Measurements from ENCODE around the gene TTC29.

The TTC29 gene, protein sequence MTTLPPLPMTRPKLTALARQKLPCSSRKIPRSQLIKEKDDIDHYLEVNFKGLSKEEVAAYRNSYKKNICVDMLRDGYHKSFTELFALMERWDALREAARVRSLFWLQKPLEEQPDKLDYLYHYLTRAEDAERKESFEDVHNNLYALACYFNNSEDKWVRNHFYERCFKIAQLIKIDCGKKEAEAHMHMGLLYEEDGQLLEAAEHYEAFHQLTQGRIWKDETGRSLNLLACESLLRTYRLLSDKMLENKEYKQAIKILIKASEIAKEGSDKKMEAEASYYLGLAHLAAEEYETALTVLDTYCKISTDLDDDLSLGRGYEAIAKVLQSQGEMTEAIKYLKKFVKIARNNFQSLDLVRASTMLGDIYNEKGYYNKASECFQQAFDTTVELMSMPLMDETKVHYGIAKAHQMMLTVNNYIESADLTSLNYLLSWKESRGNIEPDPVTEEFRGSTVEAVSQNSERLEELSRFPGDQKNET

DNA sequence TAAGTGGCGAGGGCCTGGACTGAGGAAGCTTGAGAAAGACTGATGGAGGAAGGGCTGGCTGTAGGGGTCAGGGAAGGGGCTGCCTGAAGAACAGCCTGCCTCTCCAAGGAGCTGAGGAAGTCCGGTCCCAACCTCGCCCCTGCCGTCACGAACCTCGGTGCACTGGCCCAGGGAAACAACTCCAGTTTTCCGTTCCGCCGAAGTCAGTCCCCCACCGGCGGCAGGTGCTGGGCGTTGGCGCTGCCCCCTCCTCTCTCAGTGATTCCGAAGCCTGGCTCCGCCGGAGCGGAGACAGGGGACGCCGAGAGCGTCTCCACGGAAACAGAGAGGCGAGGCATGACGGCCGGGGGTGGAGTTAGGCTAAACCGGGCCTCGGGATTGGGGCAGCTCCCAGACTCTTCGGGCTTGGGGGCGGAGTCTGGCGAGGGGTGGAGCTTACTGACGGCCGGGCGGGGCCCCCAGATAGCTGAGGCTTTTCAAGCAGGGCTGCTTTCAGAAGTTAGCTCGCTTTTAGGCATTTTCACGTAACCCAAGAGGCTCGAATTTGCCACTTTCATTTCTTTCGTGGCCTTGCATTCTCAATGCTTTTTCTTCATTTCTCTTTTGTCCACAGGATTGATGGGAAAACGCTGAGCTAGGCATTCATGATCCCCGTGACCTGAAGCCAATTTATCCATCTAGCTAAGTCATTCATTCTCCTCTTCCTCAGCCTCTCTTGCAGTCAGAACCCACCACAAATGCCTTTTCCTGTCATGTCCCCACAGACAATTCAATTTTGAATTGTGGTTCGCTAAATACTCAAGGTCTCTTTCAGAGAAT lies at the start of gene TTC29:
Gene TTC29, minus strand, starts transcription at position 309 of the 819 bp plus-strand sequence. CDS start 5,969 bp downstream, outside the sequence.
- H3K9me3 ChIP-seq: no peaks in the 10 kb centered on the region
- H3K4me1 ChIP-seq (ENCODE audit: control insufficient read depth in 1 of 2, insufficient read depth in 1 of 2, low read depth in 1 of 2, low read length in 1 of 2): peaks cover 9 to 16% of the 10 kb centered on the region in 2 experiments
- H3K27me3 ChIP-seq: peaks cover 28% of the 10 kb centered on the region
- H3K27ac ChIP-seq: no peak within 1 kb of the TSS
- TF ChIP-seq, protein P1, sequence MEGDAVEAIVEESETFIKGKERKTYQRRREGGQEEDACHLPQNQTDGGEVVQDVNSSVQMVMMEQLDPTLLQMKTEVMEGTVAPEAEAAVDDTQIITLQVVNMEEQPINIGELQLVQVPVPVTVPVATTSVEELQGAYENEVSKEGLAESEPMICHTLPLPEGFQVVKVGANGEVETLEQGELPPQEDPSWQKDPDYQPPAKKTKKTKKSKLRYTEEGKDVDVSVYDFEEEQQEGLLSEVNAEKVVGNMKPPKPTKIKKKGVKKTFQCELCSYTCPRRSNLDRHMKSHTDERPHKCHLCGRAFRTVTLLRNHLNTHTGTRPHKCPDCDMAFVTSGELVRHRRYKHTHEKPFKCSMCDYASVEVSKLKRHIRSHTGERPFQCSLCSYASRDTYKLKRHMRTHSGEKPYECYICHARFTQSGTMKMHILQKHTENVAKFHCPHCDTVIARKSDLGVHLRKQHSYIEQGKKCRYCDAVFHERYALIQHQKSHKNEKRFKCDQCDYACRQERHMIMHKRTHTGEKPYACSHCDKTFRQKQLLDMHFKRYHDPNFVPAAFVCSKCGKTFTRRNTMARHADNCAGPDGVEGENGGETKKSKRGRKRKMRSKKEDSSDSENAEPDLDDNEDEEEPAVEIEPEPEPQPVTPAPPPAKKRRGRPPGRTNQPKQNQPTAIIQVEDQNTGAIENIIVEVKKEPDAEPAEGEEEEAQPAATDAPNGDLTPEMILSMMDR (IDR thresholded peaks at IDR 0.05): no peak
- no peaks in the 10 kb centered on the region for H3K36me3 ChIP-seq
- H3K4me3 ChIP-seq (ENCODE audit: low read depth in 1 of 2, low read length in 1 of 2): peak within 1 kb of the TSS; percentile 46 to 57

DNA sequence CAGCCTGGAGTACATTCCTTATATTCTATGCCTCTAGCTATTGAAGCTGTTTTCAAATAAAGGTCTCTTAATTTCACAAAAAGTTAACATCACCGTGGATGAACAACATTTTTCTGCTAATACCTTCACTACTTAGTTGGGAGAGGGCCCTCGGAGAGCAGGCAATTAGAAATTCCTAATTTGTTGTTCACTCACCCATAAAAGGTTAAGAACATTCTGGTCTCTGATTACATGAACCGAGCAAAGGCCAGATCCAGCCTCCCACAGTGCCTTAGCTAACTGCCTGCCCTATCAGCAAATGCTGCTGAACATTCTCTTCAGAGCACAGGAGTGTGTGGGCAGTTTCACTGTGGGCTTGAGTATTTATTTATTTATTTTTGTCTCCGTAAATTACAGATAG lies 36.0 kb upstream of the TTC29 start:
- H3K27me3 ChIP-seq: no peaks in the 10 kb centered on the region
- H3K9me3 ChIP-seq: no peaks in the 10 kb centered on the region
- no peaks in the 10 kb centered on the region for H3K36me3 ChIP-seq
- H3K4me3 ChIP-seq (ENCODE audit: low read depth in 1 of 2, low read length in 1 of 2): no peak overlapping the region
- TF ChIP-seq, protein P1 (IDR thresholded peaks at IDR 0.05): no peak
- no peaks in the 10 kb centered on the region for H3K4me1 ChIP-seq (ENCODE audit: control insufficient read depth in 1 of 2, insufficient read depth in 1 of 2, low read depth in 1 of 2, low read length in 1 of 2)
- no peak overlapping the region for H3K27ac ChIP-seq

DNA sequence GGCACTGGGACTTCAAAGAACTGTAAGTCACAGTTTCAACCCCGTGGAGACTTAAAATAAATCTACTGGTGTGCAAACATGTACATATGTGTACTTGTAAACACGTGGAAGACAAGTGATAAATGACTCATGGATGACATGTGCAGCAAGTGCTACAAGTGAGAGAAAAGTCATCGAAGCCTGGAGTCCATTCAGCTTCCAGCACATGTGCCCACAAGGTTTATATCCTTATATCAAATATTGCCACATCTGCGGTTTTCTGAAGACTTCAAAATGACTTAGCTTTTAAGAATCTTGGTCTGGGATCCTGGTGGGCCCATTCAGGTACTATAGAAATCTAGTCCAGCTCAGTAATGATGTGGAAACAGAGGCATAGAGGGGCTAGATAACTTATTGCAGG lies 33.0 kb upstream of the TTC29 start:
- Histone ChIP-seq H3K27me3 (no peaks in the 10 kb centered on the region), H3K4me3 (ENCODE audit: low read depth in 1 of 2, low read length in 1 of 2) (no peak overlapping the region), H3K36me3 (no peaks in the 10 kb centered on the region), H3K9me3 (no peaks in the 10 kb centered on the region), H3K4me1 (ENCODE audit: control insufficient read depth in 1 of 2, insufficient read depth in 1 of 2, low read depth in 1 of 2, low read length in 1 of 2) (no peaks in the 10 kb centered on the region), H3K27ac (no peak overlapping the region)
- TF ChIP-seq, protein P1 (IDR thresholded peaks at IDR 0.05): no peak

DNA sequence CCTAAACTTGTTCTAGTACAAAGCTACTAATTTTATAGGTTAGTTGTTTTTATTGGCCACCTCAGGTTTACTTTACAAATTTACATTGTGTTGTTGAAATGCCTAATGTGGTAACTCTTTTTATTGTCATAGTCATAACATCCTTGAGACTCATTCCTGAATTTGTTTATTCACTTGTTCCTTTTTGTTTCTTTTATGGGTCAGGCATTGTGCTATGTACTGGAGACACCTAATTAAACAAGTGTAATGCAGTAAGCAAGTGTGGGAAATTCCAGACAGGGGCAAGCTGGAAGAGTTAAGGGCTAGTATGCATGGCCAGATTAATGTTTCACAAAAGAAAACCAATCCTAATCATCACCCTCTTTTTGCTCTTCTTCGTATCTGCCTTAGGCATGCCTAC lies 30.5 kb upstream of the TTC29 start:
- TF ChIP-seq, protein P1 (IDR thresholded peaks at IDR 0.05): no peak
- Histone ChIP-seq H3K27me3 (no peaks in the 10 kb centered on the region), H3K36me3 (no peaks in the 10 kb centered on the region), H3K4me3 (ENCODE audit: low read depth in 1 of 2, low read length in 1 of 2) (no peak overlapping the region), H3K9me3 (no peaks in the 10 kb centered on the region), H3K4me1 (ENCODE audit: control insufficient read depth in 1 of 2, insufficient read depth in 1 of 2, low read depth in 1 of 2, low read length in 1 of 2) (no peaks in the 10 kb centered on the region), H3K27ac (no peak overlapping the region)

DNA sequence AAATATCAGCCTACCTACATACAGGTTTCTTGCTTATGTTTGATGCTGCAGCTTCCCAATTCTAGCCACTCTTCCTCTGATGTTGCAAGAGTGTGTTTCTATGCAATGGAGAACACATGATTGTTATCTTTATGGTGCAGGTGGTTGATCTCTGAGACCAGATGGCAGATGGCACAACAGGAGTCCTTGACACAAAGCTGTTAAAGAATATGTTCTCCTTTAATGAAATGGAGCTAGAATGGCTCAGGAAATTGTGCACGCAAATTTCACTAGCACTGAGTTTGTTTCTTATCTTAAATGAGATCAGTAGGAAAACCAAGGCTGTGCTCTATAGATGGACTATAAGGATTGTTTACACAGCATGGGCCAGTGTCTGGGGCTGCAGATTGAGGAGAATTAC lies 29.9 kb upstream of the TTC29 start:
- no peaks in the 10 kb centered on the region for H3K27me3 ChIP-seq
- H3K4me1 ChIP-seq (ENCODE audit: control insufficient read depth in 1 of 2, insufficient read depth in 1 of 2, low read depth in 1 of 2, low read length in 1 of 2): no peaks in the 10 kb centered on the region
- H3K36me3 ChIP-seq: no peaks in the 10 kb centered on the region
- TF ChIP-seq, protein P1 (IDR thresholded peaks at IDR 0.05): no peak
- H3K4me3 ChIP-seq (ENCODE audit: low read depth in 1 of 2, low read length in 1 of 2): no peak overlapping the region
- no peak overlapping the region for H3K27ac ChIP-seq
- H3K9me3 ChIP-seq: no peaks in the 10 kb centered on the region
